Ovary (tissue), 9 donors: ENCODE data around the gene SPATA13. TPM values are rescaled to one million over a fixed set of nuclear protein-coding genes. Genes with fewer than 3 reads are reported as not detected.

ENCODE experiments used
- DNase-seq, 5 donors: peaks; one replicate each; pipeline ENCODE4 v3.0.0-alpha.2; 2019 to 2020
- H3K27ac ChIP-seq, 2 donors: fragments of 200-600 bp; one replicate each; pipeline versions ENCODE4 v1.5.1 to v1.8.0; 2019 to 2022
- H3K27me3 ChIP-seq: fragments of 200-600 bp; one replicate; pipeline ENCODE4 v1.8.0; 2022
- H3K36me3 ChIP-seq: fragments of 200-600 bp; sonication (generic); one replicate; pipeline ENCODE4 v1.5.1; 2019
- H3K4me1 ChIP-seq: one replicate; pipeline ENCODE4 v1.8.1; 2013; ENCODE audit warnings: mild to moderate bottlenecking, moderate library complexity; ENCODE audit not compliant: insufficient read depth
- H3K4me3 ChIP-seq: fragments of 200-600 bp; sonication (generic); one replicate; pipeline ENCODE4 v1.5.1; 2017
- H3K9me3 ChIP-seq, 2 donors: fragments of 200-600 bp in 1 of 2; sonication (generic) in 1 of 2; one replicate each; pipeline versions ENCODE4 v1.5.1 to v1.8.1; 2013 to 2019; ENCODE audit warnings: mild to moderate bottlenecking in 1 of 2, moderate library complexity in 1 of 2
- CTCF ChIP-seq, 3 donors: fragments of 450-650 bp in 2 of 3; fragments of 200-600 bp in 1 of 3; IDR thresholded peaks; one replicate each; pipeline versions ENCODE4 v1.5.1 to v1.8.0; 2016 to 2022; ENCODE audit warnings: antibody characterized with exemption in 3 of 3, mild to moderate bottlenecking in 1 of 3
- EP300 ChIP-seq: sonication (generic); formaldehyde crosslinking; IDR thresholded peaks from one replicate; pipeline ENCODE4 v1.6.1; 2017; ENCODE audit warnings: antibody characterized with exemption
- POLR2A ChIP-seq: fragments of 450-650 bp; IDR thresholded peaks from one replicate; pipeline ENCODE4 v1.6.1; 2017; ENCODE audit warnings: antibody characterized with exemption, mild to moderate bottlenecking, moderate library complexity
- WGBS, 3 donors: extraction: QIAGEN DNeasy Blood & Tissue Kit in 1 of 3; methylation state at CpG; one replicate each; pipeline versions ENCODE4 v1.1.5 to v1.1.7; 2013 to 2017; 5-methylcytosine and 5-hydroxymethylcytosine counted together
- intact Hi-C, 4 donors: fragments of 100-400 bp; cut with DNase I; formaldehyde crosslinking; loops; one replicate each; pipeline versions ENCODE4 v1.11.0 to v1.15.1; 2022 to 2023
- polyA plus RNA-seq, 2 donors: library from polyadenylated mRNA; stranded (reverse); fragments of 200-250 nt in 1 of 2; fragments of 350-450 nt in 1 of 2; fragmentation: Illumina TruSeq in 1 of 2; extraction: RNeasy Lipid Tissue Mini Kit (QIAGEN cat#74804) in 1 of 2; gene quantifications; one replicate each; pipeline ENCODE4 v1.2.3, GENCODE V29; 2013 to 2014
- total RNA-seq, 7 donors: library from RNA; depleted of rRNA in 2 of 7; stranded (reverse); fragments of >200 nt in 2 of 7; fragmentation: NEBNext Ultra II Directional in 3 of 7; extraction: Animal tissue kit (Norgen Biotek cat#: 25700) in 3 of 7; gene quantifications; one replicate each; pipeline versions ENCODE4 v1.1.0 to v1.2.4, GENCODE V29; 2016 to 2023
- donor health status: DM: no; HTN: no; CAD: no; lungs with moderate emphysema.
- donor health status: DM: no; HTN: no; CAD: no.
- donor health status: Bipolar disorder and iron deficiency.
- donor health status: DM: yes; HTN: yes; CAD: no.
- donor health status: DM: no; HTN: no; CAD: no.
- donor health status: DM: yes; HTN: yes; CAD: no.

The SPATA13 gene
- total and polyA plus RNA-seq, 9 donors, result 11.1 to 60.3 (median 30.0) TPM

GRCh38 chr13:24220086-24220703, 59.7 kb downstream of the SPATA13 start:
- Histone ChIP-seq H3K36me3 (no peaks in the 10 kb centered on the region), H3K27ac (peak overlapping the region in 1 of 2 donors; percentile 56), H3K4me3 (no peak overlapping the region), H3K27me3 (no peaks in the 10 kb centered on the region), H3K4me1 (peaks cover 9% of the 10 kb centered on the region), H3K9me3 (no peaks in the 10 kb centered on the region)
- 60 to 69% (median 67%) methylated on average over 6 of the region's 6 CpGs for WGBS, 3 donors
- peak in 1 of 5 donors; percentile 70 for DNase-seq
- TF ChIP-seq CTCF (IDR thresholded peaks at IDR 0.05), result peak; percentile 72 to 94 (median 89)
- TF ChIP-seq POLR2A, result no peak
- intact Hi-C loops, result loop anchor here (5.0 to 10.0 kb wide), 5 partner anchors 165 to 295 kb away; no protein-coding TSS in a partner anchor

GRCh38 chr13:24221007-24221406, 60.5 kb downstream of the SPATA13 start:
- no peak for DNase-seq
- Histone ChIP-seq H3K4me3 (no peak overlapping the region), H3K27me3 (no peaks in the 10 kb centered on the region), H3K9me3 (no peaks in the 10 kb centered on the region), H3K36me3 (no peaks in the 10 kb centered on the region), H3K27ac (peak overlapping the region in 1 of 2 donors; percentile 56), H3K4me1 (peaks cover 9% of the 10 kb centered on the region)
- intact Hi-C loops, result loop anchor here (5.0 to 10.0 kb wide), 5 partner anchors 166 to 296 kb away; no protein-coding TSS in a partner anchor
- TF ChIP-seq EP300, result no peak
- 77 to 80% (median 78%) methylated on average over 2 of the region's 2 CpGs for WGBS, 3 donors

GRCh38 chr13:24222756-24223155, 62.2 kb downstream of the SPATA13 start:
- intact Hi-C loops, result loop anchor here (5.0 to 10.0 kb wide), 5 partner anchors 168 to 298 kb away; no protein-coding TSS in a partner anchor
- DNase-seq, result no peak

GRCh38 chr13:24223341-24224231, 63.1 kb downstream of the SPATA13 start:
- no peak overlapping the region for H3K4me3 ChIP-seq
- no peak overlapping the region for H3K27ac ChIP-seq
- H3K27me3 ChIP-seq, result no peaks in the 10 kb centered on the region
- 86 to 91% (median 90%) methylated on average over 37 to 42 of the region's 42 CpGs for WGBS, 3 donors
- intact Hi-C loops, result loop anchor here (5.0 to 10.0 kb wide), 5 partner anchors 169 to 299 kb away; no protein-coding TSS in a partner anchor
- peaks cover 3% of the 10 kb centered on the region for H3K4me1 ChIP-seq
- H3K36me3 ChIP-seq, result no peaks in the 10 kb centered on the region
- no peaks in the 10 kb centered on the region for H3K9me3 ChIP-seq
- TF ChIP-seq CTCF (IDR thresholded peaks at IDR 0.05) (no peak), POLR2A (no peak), EP300 (no peak)
- no peak for DNase-seq

More at GRCh38 chr13:24222756-24223155, 62.2 kb downstream of the SPATA13 start:
- Histone ChIP-seq H3K27ac (no peak overlapping the region), H3K27me3 (no peaks in the 10 kb centered on the region), H3K36me3 (no peaks in the 10 kb centered on the region), H3K9me3 (no peaks in the 10 kb centered on the region), H3K4me3 (no peak overlapping the region), H3K4me1 (peaks cover 7% of the 10 kb centered on the region)
- TF ChIP-seq CTCF (IDR thresholded peaks at IDR 0.05) (no peak), POLR2A (no peak), EP300 (no peak)
- WGBS, 3 donors, result 80 to 96% (median 87%) methylated on average over 14 to 20 of the region's 20 CpGs
